H9 (cell line): ENCODE measurements around the gene COX17. TPM values are rescaled to one million over a fixed set of nuclear protein-coding genes. Genes with fewer than 3 reads are reported as not detected.

Source experiments
- DNase-seq: peaks from one replicate; pipeline ENCODE4 v3.0.0-alpha.2; 2017
- H2AFZ ChIP-seq: one replicate; pipeline ENCODE4 v1.6.1; 2013; ENCODE audit warnings: mild to moderate bottlenecking, low read length, control low read depth, moderate library complexity
- H2AK5ac ChIP-seq: 2 replicates; pipeline ENCODE4 v1.6.1; 2013; ENCODE audit warnings: low read length, control low read depth, mixed read lengths; ENCODE audit not compliant: insufficient read length
- H2BK120ac ChIP-seq: one replicate; pipeline ENCODE4 v1.6.1; 2013; ENCODE audit warnings: low read depth, mild to moderate bottlenecking, low read length, control low read depth, inconsistent platforms; ENCODE audit not compliant: poor library complexity, severe bottlenecking
- H2BK12ac ChIP-seq: 2 replicates; pipeline ENCODE4 v1.6.1; 2013; ENCODE audit warnings: low read length, control low read depth, mixed read lengths, low read depth; ENCODE audit not compliant: insufficient read length
- H2BK15ac ChIP-seq: 2 replicates; pipeline ENCODE4 v1.6.1; 2013; ENCODE audit warnings: low read depth, low read length, control low read depth
- H2BK20ac ChIP-seq: one replicate; pipeline ENCODE4 v1.6.1; 2013; ENCODE audit warnings: low read depth, mild to moderate bottlenecking, low read length, control low read depth, inconsistent platforms; ENCODE audit not compliant: poor library complexity, severe bottlenecking
- H2BK5ac ChIP-seq: 2 replicates; pipeline ENCODE4 v1.6.1; 2013; ENCODE audit warnings: low read length, control low read depth, mixed read lengths; ENCODE audit not compliant: insufficient read length
- H3K14ac ChIP-seq: 2 replicates; pipeline ENCODE4 v1.6.1; 2013; ENCODE audit warnings: low read length, control low read depth; ENCODE audit not compliant: insufficient read depth
- H3K18ac ChIP-seq: 2 replicates; pipeline ENCODE4 v1.6.1; 2013; ENCODE audit warnings: low read depth, mild to moderate bottlenecking, mixed read lengths, low read length, control low read depth; ENCODE audit not compliant: insufficient read length
- H3K23ac ChIP-seq: 2 replicates; pipeline ENCODE4 v1.6.1; 2013; ENCODE audit warnings: low read length, control low read depth, mixed read lengths, low read depth; ENCODE audit not compliant: insufficient read length
- H3K23me2 ChIP-seq: 2 replicates; pipeline ENCODE4 v1.6.1; 2013; ENCODE audit warnings: low read depth, mild to moderate bottlenecking, mixed read lengths, low read length, control low read depth; ENCODE audit not compliant: insufficient read length, poor library complexity, severe bottlenecking
- H3K27ac ChIP-seq: 2 replicates; pipeline ENCODE4 v1.5.1; 2013; ENCODE audit warnings: low read length, control low read depth, mixed read lengths, low read depth; ENCODE audit not compliant: insufficient read length
- H3K27me3 ChIP-seq: 2 replicates; pipeline ENCODE4 v1.6.1; 2013; ENCODE audit warnings: low read length, control low read depth, inconsistent platforms; ENCODE audit not compliant: insufficient read depth
- H3K4ac ChIP-seq: 2 replicates; pipeline ENCODE4 v1.6.1; 2013; ENCODE audit warnings: low read depth, mild to moderate bottlenecking, control low read depth, inconsistent platforms, low read length, moderate library complexity
- H3K4me1 ChIP-seq: 2 replicates; pipeline ENCODE4 v1.6.1; 2013; ENCODE audit warnings: low read length, control low read depth, inconsistent platforms; ENCODE audit not compliant: insufficient read depth
- H3K4me2 ChIP-seq: 2 replicates; pipeline ENCODE4 v1.6.1; 2013; ENCODE audit warnings: low read length, control low read depth, mixed read lengths; ENCODE audit not compliant: insufficient read length, insufficient read depth
- H3K56ac ChIP-seq: 2 replicates; pipeline ENCODE4 v1.6.1; 2013; ENCODE audit warnings: low read depth, mild to moderate bottlenecking, mixed read lengths, low read length, control low read depth; ENCODE audit not compliant: insufficient read length
- H3K79me1 ChIP-seq: 2 replicates; pipeline ENCODE4 v1.6.1; 2013; ENCODE audit warnings: low read depth, mild to moderate bottlenecking, moderate library complexity, low read length, control low read depth, inconsistent platforms; ENCODE audit not compliant: insufficient read depth, poor library complexity, severe bottlenecking
- H3K79me2 ChIP-seq: 2 replicates; pipeline ENCODE4 v1.6.1; 2013; ENCODE audit warnings: low read length, control low read depth, inconsistent platforms; ENCODE audit not compliant: insufficient read depth
- H3K9ac ChIP-seq: 2 replicates; pipeline ENCODE4 v1.6.1; 2013; ENCODE audit warnings: low read length, control low read depth, mixed read lengths; ENCODE audit not compliant: insufficient read length; ENCODE audit errors: extremely low read depth
- H3K9me3 ChIP-seq: one replicate; pipeline ENCODE4 v1.6.1; 2013; ENCODE audit warnings: low read depth, low read length, inconsistent platforms; ENCODE audit not compliant: control insufficient read depth
- H3T11ph ChIP-seq: one replicate; pipeline ENCODE4 v1.6.1; 2013; ENCODE audit warnings: mild to moderate bottlenecking, low read length, control low read depth, inconsistent platforms
- H4K20me1 ChIP-seq: one replicate; pipeline ENCODE4 v1.6.1; 2013; ENCODE audit not compliant: control insufficient read depth, insufficient read length, insufficient read depth
- H4K5ac ChIP-seq: 2 replicates; pipeline ENCODE4 v1.6.1; 2013; ENCODE audit warnings: low read depth, mild to moderate bottlenecking, mixed read lengths, low read length, control low read depth; ENCODE audit not compliant: insufficient read length
- H4K8ac ChIP-seq: replicated peaks from 2 replicates; pipeline ENCODE4 v1.6.1; 2013; ENCODE audit warnings: low read length, control low read depth, mixed read lengths, low read depth; ENCODE audit not compliant: insufficient read length
- H4K91ac ChIP-seq: 2 replicates; pipeline ENCODE4 v1.6.1; 2013; ENCODE audit warnings: low read depth, mild to moderate bottlenecking, moderate library complexity, mixed read lengths, low read length, control low read depth; ENCODE audit not compliant: insufficient read length
- H3K27ac Mint-ChIP-seq, 3 experiments: 2 replicates in 2 of 3; 3 replicates in 1 of 3; pipeline ENCODE4 v1.8.0; 2020 to 2021; ENCODE audit warnings: mixed read lengths in 3 of 3, mild to moderate bottlenecking in 1 of 3, moderate library complexity in 1 of 3
- H3K27me3 Mint-ChIP-seq: 2 replicates; pipeline ENCODE4 v1.8.0; 2021; ENCODE audit warnings: low read depth, mild to moderate bottlenecking, moderate library complexity, mixed read lengths
- H3K36me3 Mint-ChIP-seq, 3 experiments: 2 replicates in 2 of 3; 3 replicates in 1 of 3; pipeline ENCODE4 v1.8.0; 2020 to 2021; ENCODE audit warnings: low read depth in 3 of 3, mixed read lengths in 3 of 3; ENCODE audit not compliant: insufficient read depth in 1 of 3
- H3K4me1 Mint-ChIP-seq, 2 experiments: 2 replicates each; pipeline ENCODE4 v1.8.0; 2020; ENCODE audit warnings: mixed read lengths in 2 of 2
- H3K4me3 Mint-ChIP-seq, 2 experiments: 2 replicates in 1 of 2; 3 replicates in 1 of 2; pipeline ENCODE4 v1.8.0; 2020 to 2021; ENCODE audit warnings: mild to moderate bottlenecking in 2 of 2, mixed read lengths in 2 of 2, moderate library complexity in 1 of 2
- H3K9me3 Mint-ChIP-seq, 2 experiments: 2 replicates in 1 of 2; 3 replicates in 1 of 2; pipeline ENCODE4 v1.8.0; 2020; ENCODE audit warnings: mild to moderate bottlenecking in 2 of 2, mixed read lengths in 2 of 2, moderate library complexity in 1 of 2
- WGBS: extraction: QIAGEN DNeasy Blood & Tissue Kit; methylation state at CpG from one replicate; pipeline ENCODE4 v1.1.7; 2013; ENCODE audit warnings: missing lambda C conversion rate, low lambda C conversion rate, mixed read lengths; ENCODE audit not compliant: insufficient read length; ENCODE audit errors: extremely low coverage; 5-methylcytosine and 5-hydroxymethylcytosine counted together
- total RNA-seq: library from RNA; stranded (reverse); gene quantifications from 2 replicates; pipeline ENCODE4 v1.2.1, GENCODE V29; 2021
- TF ChIP-seq, protein P1 (sequence below): fragments of 200-600 bp; sonication (generic); conservative IDR thresholded peaks from 3 replicates; pipeline ENCODE4 v1.8.0; 2021; ENCODE audit warnings: antibody characterized with exemption, mild to moderate bottlenecking

Gene COX17
- total RNA-seq, 1 experiment from 2014 or later, result 47.0 TPM

DNA sequence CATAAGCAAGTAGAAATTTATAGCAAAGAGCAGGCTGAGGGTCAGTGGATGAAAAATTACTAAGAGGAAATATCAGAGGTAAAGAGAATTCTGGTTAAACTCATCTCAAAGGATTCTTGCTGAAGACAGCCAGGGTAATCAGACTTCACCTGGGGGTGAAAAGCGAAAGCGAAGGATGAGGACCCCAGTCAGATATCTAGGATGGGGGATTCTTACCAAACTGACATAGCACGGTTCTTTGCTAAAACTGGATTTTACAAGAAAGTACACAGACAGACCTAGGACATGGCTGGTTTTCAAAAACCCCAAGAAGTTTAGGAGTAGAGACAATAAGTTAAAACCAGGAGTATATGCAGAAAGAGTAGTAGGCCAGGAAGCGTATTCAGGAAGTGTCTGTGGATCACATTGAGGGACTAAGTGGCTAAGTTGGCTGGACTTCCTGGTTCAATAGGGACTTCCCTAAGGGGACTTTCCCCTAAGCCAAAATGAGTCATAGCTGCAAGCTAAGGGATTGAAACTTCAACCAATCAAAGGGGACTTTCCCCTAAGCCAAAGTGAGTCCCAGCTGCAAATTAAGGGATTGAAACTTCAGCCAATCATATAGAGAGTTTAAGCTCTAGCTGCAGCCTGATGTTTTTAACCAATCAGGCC is 23.2 kb upstream of the COX17 start:
- Histone ChIP-seq H3K18ac (no peak overlapping the region), H2AFZ (no peak overlapping the region)

More for the DNA sequence above, 23.2 kb upstream of the COX17 start:
- Histone ChIP-seq H3K23me2 (peaks cover 6% of the 10 kb centered on the region), H2BK15ac (no peak overlapping the region), H2AK5ac (no peak overlapping the region), H4K8ac (no peak overlapping the region), H3K14ac (no peak overlapping the region), H2BK20ac (no peak overlapping the region), H3K4ac (no peak overlapping the region), H2BK12ac (no peak overlapping the region), H3K9ac (no peak overlapping the region), H3K56ac (no peak overlapping the region), H2BK5ac (no peak overlapping the region), H3K23ac (no peak overlapping the region), H3K27me3 (peaks cover 6% of the 10 kb centered on the region; the same call in 1 of the 2 replicates), H3K79me1 (no peaks in the 10 kb centered on the region), H3T11ph (no peak overlapping the region), H3K27ac (no peak overlapping the region), H3K79me2 (no peaks in the 10 kb centered on the region), H4K5ac (no peak overlapping the region), H3K4me2 (no peak overlapping the region), H4K20me1 (no peaks in the 10 kb centered on the region), H4K91ac (no peak overlapping the region), H2BK120ac (no peak overlapping the region), H3K9me3 (no peaks in the 10 kb centered on the region), H3K4me1 (no peaks in the 10 kb centered on the region; the same call in 1 of the 2 replicates)
- TF ChIP-seq, protein P1, sequence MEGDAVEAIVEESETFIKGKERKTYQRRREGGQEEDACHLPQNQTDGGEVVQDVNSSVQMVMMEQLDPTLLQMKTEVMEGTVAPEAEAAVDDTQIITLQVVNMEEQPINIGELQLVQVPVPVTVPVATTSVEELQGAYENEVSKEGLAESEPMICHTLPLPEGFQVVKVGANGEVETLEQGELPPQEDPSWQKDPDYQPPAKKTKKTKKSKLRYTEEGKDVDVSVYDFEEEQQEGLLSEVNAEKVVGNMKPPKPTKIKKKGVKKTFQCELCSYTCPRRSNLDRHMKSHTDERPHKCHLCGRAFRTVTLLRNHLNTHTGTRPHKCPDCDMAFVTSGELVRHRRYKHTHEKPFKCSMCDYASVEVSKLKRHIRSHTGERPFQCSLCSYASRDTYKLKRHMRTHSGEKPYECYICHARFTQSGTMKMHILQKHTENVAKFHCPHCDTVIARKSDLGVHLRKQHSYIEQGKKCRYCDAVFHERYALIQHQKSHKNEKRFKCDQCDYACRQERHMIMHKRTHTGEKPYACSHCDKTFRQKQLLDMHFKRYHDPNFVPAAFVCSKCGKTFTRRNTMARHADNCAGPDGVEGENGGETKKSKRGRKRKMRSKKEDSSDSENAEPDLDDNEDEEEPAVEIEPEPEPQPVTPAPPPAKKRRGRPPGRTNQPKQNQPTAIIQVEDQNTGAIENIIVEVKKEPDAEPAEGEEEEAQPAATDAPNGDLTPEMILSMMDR, result no peak
- no peak overlapping the region for H3K27ac Mint-ChIP-seq
- peaks cover 19% of the 10 kb centered on the region for H3K27me3 Mint-ChIP-seq
- H3K4me3 Mint-ChIP-seq, result no peak overlapping the region
- no CpG with 5 or more reads among the region's 4 CpGs for WGBS
- no peak for DNase-seq
- peaks cover 0 to 3% of the 10 kb centered on the region in 2 experiments; a peak in 2 of 5 replicates for H3K9me3 Mint-ChIP-seq
- peaks cover 0 to 2% (median 0%) of the 10 kb centered on the region in 3 experiments; a peak in 1 of 7 replicates for H3K36me3 Mint-ChIP-seq
- peaks cover 12 to 15% of the 10 kb centered on the region in 2 experiments; a peak in 3 of 4 replicates for H3K4me1 Mint-ChIP-seq
